Limb (tissue), 2 donors: ENCODE data around the gene CAT.

Experiments
- DNase-seq, 2 donors: peaks; one replicate each; pipeline ENCODE4 v3.0.0-alpha.2; 2016; ENCODE audit errors: extremely low spot score in 2 of 2

The CAT gene

DNA sequence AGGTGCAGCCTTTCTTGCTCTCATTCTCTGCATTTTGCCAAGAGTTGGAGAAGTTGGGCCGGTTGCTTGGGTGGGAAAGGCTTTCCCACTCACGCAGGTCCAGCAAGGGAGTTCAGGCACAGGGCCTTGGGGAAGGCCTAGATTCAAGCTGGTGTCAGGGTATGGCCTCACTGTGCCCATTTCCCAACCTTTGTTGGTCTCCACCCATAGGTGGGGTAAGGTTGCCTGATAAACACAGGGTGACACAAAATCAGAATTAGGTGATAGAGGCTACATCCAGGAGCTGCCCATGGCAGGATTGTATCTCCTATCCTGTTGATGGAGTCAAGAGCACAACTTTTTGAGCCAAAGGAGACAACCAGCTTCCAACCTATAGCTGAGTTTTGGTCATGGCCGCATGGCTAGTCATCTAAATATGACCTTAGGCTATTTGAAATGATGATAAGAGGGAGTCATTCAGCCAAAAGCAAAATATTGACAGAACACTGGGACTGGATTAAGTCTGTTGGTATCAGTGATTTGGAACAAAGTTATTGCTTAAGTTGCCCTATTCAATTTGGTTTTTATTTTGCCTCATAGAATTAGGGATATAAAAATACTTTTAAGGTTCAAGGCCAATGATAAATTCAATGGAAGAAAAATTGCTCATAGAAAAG, 20.9 kb downstream of the CAT start:
- no peak for DNase-seq

DNA sequence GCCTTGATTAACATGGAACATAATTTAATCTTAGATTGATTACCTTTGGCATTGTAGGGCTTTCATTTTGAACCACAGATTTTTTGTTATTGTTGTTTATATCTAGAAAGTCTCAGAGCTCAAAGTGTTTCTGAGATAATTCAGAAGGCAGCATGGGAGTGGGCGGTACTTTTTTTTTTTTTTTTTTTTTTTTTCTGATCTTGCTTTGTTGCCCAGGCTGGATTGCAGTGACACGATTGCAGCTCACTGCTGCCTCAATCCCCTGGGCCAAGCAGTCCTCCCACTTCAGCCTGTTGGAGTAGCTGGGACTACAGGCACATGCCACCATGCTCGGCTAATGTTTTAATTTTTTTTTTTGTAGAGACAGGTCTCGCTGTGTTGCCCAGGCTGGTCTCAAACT, 21.5 kb downstream of the CAT start:
- DNase-seq = no peak

DNA sequence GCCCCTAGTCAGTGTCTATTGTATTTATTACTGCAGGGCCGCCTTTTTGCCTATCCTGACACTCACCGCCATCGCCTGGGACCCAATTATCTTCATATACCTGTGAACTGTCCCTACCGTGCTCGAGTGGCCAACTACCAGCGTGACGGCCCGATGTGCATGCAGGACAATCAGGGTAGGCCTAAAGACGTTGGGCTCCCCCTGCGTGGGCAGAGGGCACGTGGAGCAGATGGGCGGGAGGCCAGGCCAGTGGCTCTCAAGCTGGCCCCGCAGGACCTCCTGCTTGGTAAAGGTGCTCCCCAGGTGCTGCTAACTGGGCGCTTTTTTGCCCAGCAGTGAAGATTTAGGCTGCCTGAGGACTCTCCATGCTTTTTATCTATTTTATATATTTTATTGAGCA, 22.5 kb downstream of the CAT start:
- no peak for DNase-seq

DNA sequence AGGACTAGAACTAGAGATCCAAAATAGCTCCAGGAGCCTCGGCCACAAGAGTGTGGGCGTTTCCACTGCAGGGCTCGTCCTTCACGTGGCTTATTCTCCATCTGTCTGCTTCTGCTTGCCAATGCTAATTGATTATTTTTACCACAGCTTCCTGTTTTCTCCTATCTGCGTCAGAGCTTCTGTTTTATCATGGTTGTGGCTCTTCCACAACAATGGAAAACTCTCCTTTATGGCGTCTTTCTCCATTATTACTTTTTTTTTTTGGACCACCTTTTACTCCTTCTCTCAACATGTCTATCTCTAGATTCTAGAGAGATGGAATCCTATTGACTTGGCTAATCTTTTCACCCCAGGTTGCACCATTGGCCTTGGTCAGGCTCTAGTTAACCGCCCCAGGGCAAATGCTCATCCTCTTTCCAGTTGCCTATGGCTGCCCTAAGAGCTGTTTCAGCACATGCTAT, 25.9 kb downstream of the CAT start:
- no peak for DNase-seq

DNA sequence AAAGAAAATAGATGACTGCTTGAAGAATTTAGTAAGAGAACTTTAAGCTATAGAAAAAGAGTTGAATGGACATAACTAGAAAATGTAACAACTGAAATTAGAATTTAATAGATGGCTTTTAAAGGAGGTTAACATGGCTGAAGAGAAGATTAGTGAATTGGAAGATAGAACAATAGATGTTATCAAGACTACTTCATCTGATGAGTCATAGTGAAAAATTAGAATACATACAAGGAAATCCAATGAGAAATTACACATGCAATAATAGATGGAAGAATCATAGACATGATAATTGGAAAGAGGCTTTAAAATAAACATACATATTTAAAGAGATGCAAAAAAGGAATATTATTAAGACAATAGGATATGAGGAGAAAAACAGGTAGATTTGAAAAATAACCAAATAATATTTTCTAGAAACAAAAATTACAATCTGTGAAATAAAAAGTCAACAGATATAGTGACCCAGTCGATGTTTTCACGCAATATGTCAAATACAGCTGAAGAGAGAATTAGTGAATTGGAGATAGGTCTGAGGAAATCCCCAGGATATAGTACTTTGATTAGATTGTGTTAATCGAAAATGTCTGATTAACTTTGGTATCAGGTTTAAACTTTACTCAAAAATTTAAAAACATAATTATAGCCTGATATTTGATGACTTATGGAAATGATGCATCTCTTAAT, 28.2 kb downstream of the CAT start:
- no peak for DNase-seq

DNA sequence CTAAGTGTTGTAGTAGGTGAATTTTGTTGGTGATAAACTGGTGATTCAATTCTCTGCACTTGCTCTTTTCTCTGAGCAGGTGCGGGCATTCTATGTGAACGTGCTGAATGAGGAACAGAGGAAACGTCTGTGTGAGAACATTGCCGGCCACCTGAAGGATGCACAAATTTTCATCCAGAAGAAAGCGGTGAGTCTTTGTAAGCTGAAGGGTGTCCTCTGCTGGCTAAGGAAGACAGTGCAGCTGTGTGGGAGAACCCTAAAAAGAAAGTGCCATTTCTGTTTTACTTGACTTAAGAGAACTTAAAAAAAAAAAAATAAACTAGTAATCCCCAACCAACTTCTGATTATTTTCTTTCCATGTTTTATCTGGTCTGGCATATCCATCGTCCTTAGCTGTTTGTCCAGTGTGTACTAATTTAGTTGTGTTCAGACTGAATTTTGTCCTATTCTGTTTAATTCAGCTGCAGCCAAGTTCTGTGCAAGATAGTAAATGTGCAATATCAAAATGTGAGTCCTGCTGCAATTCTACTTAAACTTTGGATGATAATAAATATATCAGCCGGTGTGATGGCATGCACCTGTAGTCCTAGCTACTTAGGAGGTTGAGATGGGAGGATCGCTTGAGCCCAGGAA, 29.6 kb downstream of the CAT start:
- no peak for DNase-seq

DNA sequence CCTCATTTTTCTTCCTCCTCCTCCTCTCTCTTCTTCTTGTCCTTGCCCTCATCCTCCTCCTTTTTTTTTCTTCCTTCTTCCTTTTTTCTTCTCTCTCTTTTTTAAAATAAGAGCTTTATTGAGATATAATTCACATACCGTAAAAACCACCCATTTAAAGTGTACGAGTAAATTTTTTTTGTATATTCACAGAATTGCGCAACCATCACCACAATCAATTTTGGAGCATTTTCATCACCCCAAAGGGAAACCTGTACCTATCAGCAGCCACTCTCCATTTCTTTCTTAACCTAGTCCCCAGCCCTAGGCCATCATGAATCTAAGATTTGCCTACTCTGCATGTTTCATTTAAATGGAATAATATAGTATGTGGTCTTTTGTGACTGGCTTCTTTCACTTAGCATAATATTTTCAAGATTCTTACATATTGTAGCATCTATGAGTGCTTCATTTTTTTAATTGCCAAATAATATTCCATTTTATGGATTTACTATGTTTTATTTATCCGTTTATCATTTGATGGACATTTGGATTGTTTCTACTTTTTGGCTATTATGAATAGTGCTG, 35.0 kb downstream of the CAT start:
- no peak for DNase-seq

DNA sequence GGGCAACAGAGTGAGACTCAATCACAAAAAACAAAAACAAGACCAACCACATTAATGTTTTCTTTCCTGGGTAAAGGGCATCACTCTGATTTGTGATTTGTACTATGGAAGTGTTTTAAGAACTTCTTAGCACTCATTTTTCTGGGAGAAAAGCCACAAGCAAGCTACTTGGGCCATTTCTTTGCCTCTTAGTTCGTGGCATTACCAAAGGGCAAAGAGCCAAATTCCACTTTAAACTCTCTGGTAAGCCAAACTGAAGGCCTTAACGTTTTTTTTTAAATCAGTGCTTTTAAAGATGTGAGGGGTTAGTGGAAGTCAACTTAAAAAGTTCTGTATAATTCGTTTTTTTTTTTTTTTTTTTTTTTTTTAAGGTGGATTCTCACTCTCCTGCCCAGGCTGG, 36.9 kb downstream of the CAT start:
- DNase-seq = no peak

DNA sequence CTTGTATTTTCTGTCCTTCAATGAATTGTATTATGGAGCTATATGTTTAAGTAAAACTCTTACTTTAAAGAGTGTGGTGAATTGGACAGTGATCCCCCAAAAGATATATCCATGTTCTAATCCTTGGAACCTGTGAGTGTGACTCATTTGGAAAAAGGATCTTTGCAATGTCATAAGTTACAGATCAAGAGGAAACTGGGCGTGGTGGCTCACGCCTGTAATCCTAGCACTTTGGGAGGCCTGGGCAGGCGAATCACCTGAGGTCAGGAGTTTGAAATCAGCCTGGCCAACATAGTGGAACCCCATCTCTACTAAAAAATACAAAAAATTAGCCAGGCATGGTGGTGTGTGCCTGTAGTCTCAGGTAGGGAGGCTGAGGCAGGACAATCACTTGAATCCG, 38.1 kb downstream of the CAT start:
- DNase-seq = no peak

DNA sequence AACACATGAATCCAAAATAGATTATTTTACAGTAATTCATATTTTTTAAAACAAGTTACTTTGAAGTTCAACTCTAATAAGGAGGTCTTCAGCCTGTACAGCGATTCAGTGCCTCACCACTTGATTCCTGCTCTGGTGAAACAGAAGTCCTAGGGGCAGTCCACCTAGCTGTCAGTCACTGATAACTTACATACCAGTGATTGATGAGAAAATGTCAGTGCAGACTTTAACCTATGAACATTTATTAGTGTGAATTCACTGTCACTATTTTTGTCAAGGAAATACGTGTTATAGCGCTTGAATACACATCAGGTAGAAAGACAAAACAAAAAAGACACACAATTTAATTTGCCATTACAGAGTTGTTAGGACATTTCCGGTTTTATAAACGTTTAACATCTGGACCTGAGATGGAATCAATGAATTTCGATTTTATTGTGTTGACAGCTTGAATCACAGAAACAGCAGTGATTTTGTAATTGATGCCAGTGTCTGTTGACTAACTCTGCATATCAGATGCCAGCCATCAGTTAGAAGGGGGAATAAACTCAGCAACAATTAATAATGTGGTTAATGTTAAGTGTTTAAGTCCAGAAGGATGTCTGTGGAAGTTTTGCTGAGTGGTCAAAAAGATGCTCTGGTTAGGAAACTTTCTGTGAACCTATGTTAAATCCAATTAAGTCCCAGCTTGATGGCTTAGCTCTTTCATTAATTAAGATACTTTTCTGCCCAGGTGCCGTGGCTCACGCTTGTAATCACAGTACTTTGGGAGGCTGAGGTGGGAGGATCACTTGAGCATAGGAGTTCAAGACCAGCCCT, 40.3 kb downstream of the CAT start:
- no peak for DNase-seq

DNA sequence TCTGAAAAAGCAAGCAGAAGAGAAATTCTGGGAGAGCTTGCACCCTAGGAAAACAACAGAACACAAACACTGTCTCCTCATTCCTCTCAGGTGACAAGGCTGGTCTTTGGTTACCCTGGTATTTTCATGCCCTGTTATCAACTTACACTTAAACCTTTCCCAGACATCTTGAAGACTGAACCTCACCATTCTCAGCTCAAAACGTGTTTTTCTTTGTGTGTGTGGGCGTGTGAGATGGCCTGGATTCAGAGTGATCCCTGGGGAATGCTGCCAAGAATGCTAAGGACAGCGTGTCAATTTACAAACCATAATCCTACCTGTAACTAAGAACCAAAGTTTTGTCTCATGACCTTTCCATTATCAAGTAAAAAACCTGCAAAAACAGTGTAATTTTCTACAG, 41.6 kb downstream of the CAT start:
- no peak for DNase-seq

DNA sequence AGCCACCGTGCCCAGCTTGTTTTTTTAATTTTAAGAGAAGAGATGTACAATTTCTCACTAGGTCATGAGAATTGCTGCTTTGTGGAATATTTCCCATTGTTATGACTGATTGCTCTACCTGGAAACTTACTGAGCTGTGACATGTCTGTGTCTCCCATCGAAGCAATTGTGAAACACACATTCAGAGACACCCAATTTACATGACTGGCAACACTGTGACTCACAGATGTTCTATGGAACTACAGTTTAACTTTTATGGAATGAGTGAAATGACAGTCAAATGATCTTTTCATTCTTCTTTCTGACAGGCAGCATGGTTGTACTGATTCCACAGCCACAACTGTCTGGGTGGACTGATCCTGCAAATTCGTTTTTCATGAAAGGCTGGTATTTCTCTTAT, 42.6 kb downstream of the CAT start:
- no peak for DNase-seq

DNA sequence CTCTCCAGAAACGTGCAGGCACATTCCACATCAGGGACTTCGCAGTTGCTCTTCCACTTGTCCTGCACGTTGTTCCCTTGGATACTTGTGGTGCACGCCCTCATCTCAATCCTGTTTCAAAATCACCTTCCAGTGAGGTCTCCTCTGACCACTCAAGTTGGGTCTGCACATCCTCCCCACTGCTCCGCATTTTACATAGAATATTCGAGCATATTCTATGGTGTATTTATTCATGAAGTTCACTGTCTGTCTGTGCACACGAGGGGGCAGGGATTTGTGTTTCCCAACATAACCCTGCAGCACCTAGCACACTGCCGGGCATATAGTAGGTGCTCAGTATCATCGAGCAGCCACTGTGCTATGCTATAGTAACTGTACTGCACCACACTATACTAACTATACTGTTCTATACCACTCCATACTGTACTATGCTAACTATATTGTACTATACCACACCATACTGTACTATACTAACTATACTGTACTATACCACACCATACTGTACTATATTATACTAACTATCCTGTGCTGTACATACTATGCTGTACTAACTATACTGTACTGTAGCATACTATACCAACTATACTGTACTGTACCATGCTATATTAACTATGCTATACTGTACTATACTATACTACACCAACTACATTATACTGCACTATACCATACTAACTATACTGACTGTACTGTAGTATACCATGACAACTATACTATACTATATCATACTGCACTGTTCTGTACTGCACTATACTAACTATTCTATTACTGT, 44.6 kb downstream of the CAT start:
- no peak for DNase-seq

DNA sequence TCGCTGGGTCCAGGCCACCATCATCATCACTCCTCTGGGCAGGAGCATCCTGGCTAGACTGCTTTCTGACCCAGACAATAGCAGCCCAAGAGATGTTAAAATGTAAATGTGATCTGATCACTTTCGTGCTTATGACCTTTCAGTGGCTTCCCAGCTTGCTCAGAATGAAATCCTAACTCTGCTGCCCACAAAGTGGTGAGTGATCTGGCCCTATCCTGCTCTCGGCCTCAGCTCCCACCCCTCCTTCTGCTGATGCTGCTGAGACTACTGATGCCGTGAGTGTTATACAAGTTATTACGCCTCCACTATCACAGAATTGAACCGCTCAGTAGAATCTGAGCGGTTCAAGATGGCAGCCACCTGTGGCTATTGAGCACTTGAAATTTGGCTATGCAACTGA, 48.7 kb downstream of the CAT start:
- DNase-seq = no peak

DNA sequence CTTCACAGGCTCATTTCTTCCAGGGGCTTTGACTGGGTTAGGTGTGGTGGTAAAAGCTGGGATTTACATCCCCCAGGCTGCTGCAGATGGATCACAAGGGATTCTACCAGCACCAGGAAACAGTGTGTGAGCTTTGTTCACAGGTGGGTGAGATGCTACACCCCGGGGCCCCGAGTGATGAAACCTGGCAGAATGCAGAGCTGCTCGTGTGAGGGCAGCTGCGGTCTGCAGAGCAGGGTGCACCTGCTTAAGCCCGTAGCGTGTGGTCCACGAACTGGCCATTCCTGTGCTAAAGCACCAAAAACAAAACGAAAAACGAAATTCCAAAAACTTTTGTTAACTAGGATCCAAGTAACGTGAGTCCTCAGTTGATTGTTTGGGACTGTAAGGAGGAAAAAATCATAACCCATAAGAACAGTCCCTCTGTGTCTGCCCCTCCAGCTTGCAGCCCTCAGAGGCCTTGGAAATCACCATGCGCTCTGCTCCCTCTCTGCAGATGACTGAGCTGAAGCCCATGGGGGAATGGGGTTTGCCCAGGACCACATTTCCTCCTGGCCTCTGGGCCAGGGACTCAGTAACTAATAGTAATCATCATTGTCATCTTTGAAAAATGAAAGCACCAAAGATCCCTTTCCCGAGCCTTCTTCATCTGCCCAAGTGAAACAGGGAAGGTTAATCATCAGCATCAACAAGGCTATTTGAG, 50.3 kb downstream of the CAT start:
- DNase-seq = no peak

DNA sequence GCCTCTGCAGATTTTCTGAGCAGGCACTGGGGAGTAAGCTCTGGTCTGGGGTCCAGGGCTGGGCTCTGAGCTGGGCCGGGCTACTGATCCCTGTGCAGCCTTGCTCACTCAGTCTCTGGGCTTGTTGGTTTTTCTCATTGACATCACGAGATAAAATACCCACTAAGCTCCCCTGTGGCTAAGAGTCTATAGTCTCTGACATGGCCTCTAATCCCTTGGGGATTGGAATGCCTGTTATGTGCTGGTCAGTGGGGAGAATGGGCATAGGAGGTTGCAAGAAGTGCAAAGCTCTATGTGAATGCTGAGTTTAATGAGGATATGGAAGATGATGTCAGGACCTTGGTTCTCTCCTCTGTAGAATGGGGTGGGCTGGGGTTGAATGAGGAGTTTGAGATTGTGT, 51.6 kb downstream of the CAT start:
- no peak for DNase-seq

DNA sequence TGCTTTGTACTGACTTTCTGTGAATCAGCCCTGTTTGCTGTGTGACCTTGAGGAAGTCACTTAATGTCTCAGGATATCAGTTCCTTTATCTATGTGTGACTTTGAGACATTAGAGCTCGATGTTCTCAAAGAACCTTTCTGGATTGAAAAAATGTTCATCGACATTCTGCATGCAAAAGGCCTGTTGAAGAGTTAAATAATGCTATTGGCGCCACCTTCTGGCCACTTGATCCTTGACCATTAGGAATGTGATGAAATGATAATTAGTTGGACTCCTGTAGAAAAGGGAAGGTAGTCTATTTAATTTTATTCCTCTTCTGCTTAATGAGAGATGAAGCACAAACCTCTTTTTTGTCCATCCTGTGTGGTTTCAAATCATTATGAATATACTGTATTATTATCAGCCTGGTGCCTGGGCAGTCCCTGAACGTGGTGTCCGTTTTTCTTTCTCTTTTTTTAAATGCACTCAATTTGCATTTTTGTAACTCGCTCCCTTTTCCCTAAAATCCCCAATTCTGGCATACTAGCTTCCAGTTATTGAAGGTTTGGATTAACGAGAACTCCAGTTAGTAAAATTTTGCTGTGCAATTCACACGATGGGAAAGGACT, 54.2 kb downstream of the CAT start:
- DNase-seq = peak; percentile 53 to 66

DNA sequence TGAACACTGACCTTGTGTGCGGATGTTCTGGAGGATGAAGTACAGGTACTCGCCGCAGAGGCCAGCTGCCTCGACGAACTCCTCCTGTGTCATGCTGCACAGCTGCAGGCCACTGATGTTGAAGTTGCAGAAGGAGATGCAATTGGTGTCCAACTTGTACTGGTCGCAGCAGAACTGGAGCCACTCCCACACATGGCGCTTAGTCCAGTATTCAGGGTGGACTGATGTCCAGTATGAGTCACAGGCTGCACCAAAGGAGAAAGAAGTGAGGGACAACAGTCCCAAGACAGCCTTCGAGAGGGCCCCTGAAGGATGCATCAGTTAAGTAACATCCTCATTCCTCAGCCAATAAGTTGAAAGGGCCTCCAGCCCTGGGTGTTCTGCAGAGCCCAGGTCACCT, 54.7 kb downstream of the CAT start:
- no peak for DNase-seq

DNA sequence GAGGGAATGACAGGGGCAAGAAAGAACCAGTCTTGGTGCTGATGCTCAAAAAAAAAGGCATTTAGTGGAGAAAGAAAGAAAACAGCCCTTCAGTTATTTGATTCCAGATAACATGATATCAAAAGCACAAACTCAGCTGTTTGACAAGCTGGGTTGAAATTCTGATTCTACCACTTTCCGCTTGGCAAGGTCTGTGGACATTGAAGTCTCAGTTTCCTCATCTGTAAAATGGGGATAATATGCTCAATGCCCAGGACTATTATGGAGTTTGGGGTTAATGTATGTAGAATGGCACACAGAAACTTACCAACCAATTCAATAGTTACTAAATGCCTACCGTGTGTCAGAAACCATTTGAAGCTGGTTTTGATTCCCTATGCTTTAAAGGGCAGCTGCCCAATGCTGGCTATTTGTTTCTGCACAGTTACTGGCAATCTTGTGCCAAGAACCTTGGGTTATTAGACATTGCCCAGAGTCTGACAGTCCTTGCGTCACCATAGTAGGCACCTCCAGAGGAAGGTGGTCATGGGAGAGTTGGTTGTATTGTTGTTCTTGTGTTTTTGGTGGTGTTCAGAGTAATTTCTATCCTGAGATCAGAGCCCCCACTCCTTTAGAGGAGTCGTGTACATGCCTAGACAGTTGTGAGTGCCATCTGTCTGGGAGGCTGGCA, 55.3 kb downstream of the CAT start:
- no peak for DNase-seq
